OCI-LY7 (cell line): Measurements from ENCODE around the gene CD320.
"Not testable (repeated sequence)": the region's sequence is repeated elsewhere in the genome, so short reads cannot be mapped to it uniquely, and the experiment has no call there.

Experiments
- CTCF ChIP-seq: fragments of 200-600 bp; sonication (generic); conservative IDR thresholded peaks from 2 replicates; pipeline ENCODE4 v1.5.1; 2014; ENCODE audit warnings: mild to moderate bottlenecking, antibody characterized with exemption, low read length, moderate library complexity, mixed read lengths
- EZH2phosphoT487 ChIP-seq: fragments of 200-600 bp; sonication (generic); IDR thresholded peaks from 2 replicates; pipeline ENCODE4 v1.6.1; 2018; ENCODE audit warnings: low read depth, borderline replicate concordance, mild to moderate bottlenecking, mixed run types, antibody characterized with exemption, low read length, moderate library complexity, mixed read lengths

- TF ChIP-seq CTCF, EZH2phosphoT487: not testable (repeated sequence)
These were observed 33.3 kb upstream of the CD320 start for GRCh38 chr19:8341504-8341903.
